Tibial nerve (tissue), 4 donors: ENCODE results near the gene ARHGAP26.

ENCODE experiments used
- EP300 ChIP-seq, 2 donors: sonication (generic); formaldehyde crosslinking; IDR thresholded peaks; one replicate each; pipeline ENCODE4 v1.6.1; 2017; ENCODE audit warnings: antibody characterized with exemption in 2 of 2, mild to moderate bottlenecking in 1 of 2
- TF ChIP-seq, protein P1 (sequence below), 5 experiments: fragments of 200-600 bp in 3 of 5; fragments of 450-650 bp in 2 of 5; sonication (generic) in 3 of 5; IDR thresholded peaks; one replicate each; pipeline ENCODE4 v1.5.1; 2016 to 2019; ENCODE audit warnings: antibody characterized with exemption in 5 of 5, mild to moderate bottlenecking in 3 of 5, moderate library complexity in 2 of 5

DNA sequence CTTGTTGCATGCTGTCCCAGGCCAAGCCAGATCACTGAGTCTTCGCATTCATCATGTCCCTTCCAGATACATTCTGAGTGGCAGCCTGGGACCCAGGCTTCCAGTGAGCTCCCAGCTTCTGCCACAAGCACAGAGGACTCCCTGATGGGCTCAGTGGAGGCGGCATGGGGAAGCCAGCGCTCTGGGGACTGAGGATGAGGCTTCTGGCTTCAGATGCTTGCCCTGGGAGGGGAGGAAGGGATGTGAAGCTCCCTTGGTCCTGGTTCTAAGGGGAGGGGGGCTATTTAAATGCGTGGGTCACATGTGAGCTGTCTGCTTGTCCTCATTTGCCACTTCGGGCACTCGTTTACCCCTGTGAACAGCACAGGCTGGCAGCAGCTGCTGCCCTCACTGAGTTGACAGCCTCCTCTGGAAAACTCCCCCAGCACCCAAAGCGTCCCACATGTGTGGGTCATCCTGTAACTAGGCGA lies 459.3 kb downstream of the ARHGAP26 start:
- TF ChIP-seq, protein P1, sequence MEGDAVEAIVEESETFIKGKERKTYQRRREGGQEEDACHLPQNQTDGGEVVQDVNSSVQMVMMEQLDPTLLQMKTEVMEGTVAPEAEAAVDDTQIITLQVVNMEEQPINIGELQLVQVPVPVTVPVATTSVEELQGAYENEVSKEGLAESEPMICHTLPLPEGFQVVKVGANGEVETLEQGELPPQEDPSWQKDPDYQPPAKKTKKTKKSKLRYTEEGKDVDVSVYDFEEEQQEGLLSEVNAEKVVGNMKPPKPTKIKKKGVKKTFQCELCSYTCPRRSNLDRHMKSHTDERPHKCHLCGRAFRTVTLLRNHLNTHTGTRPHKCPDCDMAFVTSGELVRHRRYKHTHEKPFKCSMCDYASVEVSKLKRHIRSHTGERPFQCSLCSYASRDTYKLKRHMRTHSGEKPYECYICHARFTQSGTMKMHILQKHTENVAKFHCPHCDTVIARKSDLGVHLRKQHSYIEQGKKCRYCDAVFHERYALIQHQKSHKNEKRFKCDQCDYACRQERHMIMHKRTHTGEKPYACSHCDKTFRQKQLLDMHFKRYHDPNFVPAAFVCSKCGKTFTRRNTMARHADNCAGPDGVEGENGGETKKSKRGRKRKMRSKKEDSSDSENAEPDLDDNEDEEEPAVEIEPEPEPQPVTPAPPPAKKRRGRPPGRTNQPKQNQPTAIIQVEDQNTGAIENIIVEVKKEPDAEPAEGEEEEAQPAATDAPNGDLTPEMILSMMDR (IDR thresholded peaks at IDR 0.05) = no peak
- no peak for TF ChIP-seq EP300 (IDR thresholded peaks at IDR 0.05)
